Measurements from ENCODE around the gene COQ6. TPM values are rescaled to one million over a fixed set of nuclear protein-coding genes. Genes with fewer than 3 reads are reported as not detected.

Gene COQ6
- total RNA-seq, 1 experiment from 2014 or later, result 12.0 TPM

DNA sequence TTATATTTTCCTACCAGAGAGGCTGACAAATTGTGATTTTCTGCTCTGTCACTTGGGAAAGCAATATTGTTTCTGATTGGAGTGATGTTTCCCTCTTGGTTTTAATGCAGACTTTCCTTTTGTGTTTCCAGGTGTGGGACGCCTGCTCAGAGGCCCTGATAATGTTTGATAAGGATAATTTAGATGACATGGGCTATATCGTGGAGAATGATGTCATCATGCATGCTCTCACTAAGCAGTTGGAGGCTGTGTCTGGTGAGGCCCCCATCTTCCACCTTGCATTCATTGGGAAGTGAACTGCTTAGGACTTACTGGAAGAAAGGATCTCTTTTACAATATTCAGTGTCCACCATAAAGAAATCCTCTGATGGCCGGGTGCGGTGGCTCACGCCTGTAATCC lies 5.6 kb downstream of the COQ6 start:
- H3K79me1 ChIP-seq (ENCODE audit: insufficient read depth, low read depth, low read length, poor library complexity, severe bottlenecking), result no peaks in the 10 kb centered on the region
- no peak overlapping the region for H4K91ac ChIP-seq (ENCODE audit: insufficient read length, low read depth, low read length)
- Mint-ChIP-seq H3K36me3 (ENCODE audit: insufficient read depth in 1 of 3, low read depth in 3 of 3) (peaks cover 7 to 48% (median 40%) of the 10 kb centered on the region in 3 experiments; a peak in 5 of 7 replicates), H3K27ac (no peak overlapping the region), H3K4me1 (peaks cover 3 to 9% of the 10 kb centered on the region in 2 experiments; a peak in 3 of 4 replicates), H3K27me3 (ENCODE audit: low read depth) (no peaks in the 10 kb centered on the region), H3K9me3 (no peaks in the 10 kb centered on the region), H3K4me3 (no peak overlapping the region)
- no peaks in the 10 kb centered on the region for H3K79me2 ChIP-seq (ENCODE audit: insufficient read depth, low read length)
- H3K14ac ChIP-seq (ENCODE audit: insufficient read depth, low read length), result no peak overlapping the region
- H2BK120ac ChIP-seq (ENCODE audit: low read depth, low read length, poor library complexity, severe bottlenecking), result no peak overlapping the region
- H2BK15ac ChIP-seq (ENCODE audit: low read depth, low read length), result no peak overlapping the region
- H4K20me1 ChIP-seq (ENCODE audit: control insufficient read depth, insufficient read depth, insufficient read length), result no peaks in the 10 kb centered on the region
- no peak overlapping the region for H3K9ac ChIP-seq (ENCODE audit: extremely low read depth, insufficient read length, low read length)
- no peaks in the 10 kb centered on the region for H3K4me1 ChIP-seq (ENCODE audit: insufficient read depth, low read length)
- TF ChIP-seq, protein P1, sequence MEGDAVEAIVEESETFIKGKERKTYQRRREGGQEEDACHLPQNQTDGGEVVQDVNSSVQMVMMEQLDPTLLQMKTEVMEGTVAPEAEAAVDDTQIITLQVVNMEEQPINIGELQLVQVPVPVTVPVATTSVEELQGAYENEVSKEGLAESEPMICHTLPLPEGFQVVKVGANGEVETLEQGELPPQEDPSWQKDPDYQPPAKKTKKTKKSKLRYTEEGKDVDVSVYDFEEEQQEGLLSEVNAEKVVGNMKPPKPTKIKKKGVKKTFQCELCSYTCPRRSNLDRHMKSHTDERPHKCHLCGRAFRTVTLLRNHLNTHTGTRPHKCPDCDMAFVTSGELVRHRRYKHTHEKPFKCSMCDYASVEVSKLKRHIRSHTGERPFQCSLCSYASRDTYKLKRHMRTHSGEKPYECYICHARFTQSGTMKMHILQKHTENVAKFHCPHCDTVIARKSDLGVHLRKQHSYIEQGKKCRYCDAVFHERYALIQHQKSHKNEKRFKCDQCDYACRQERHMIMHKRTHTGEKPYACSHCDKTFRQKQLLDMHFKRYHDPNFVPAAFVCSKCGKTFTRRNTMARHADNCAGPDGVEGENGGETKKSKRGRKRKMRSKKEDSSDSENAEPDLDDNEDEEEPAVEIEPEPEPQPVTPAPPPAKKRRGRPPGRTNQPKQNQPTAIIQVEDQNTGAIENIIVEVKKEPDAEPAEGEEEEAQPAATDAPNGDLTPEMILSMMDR (conservative IDR thresholded peaks at IDR 0.05), result no peak
- no peak overlapping the region for H2BK5ac ChIP-seq (ENCODE audit: insufficient read length, low read length)
- H2BK20ac ChIP-seq (ENCODE audit: low read depth, low read length, poor library complexity, severe bottlenecking), result no peak overlapping the region
- H3K27me3 ChIP-seq (ENCODE audit: insufficient read depth, low read length), result no peaks in the 10 kb centered on the region
- no peaks in the 10 kb centered on the region for H3K23me2 ChIP-seq (ENCODE audit: insufficient read length, low read depth, low read length, poor library complexity, severe bottlenecking)
- no CpG with 5 or more reads among the region's 5 CpGs for WGBS (ENCODE audit: extremely low coverage, insufficient read length, low lambda C conversion rate)
- no peaks in the 10 kb centered on the region for H3K9me3 ChIP-seq (ENCODE audit: control insufficient read depth, low read depth, low read length)
- H2AFZ ChIP-seq (ENCODE audit: low read length), result no peak overlapping the region
- no peak overlapping the region for H2AK5ac ChIP-seq (ENCODE audit: insufficient read length, low read length)
- H3T11ph ChIP-seq (ENCODE audit: low read length), result no peak overlapping the region
- no peak overlapping the region for H2BK12ac ChIP-seq (ENCODE audit: insufficient read length, low read depth, low read length)
- H3K18ac ChIP-seq (ENCODE audit: insufficient read length, low read depth, low read length), result no peak overlapping the region
- H3K4me2 ChIP-seq (ENCODE audit: insufficient read depth, insufficient read length, low read length), result no peak overlapping the region
- no peak overlapping the region for H4K5ac ChIP-seq (ENCODE audit: insufficient read length, low read depth, low read length)
- no peak for DNase-seq
- no peak overlapping the region for H3K23ac ChIP-seq (ENCODE audit: insufficient read length, low read depth, low read length)
- H3K56ac ChIP-seq (ENCODE audit: insufficient read length, low read depth, low read length), result no peak overlapping the region
- H4K8ac ChIP-seq (replicated peaks; ENCODE audit: insufficient read length, low read depth, low read length), result no peak overlapping the region
- H3K27ac ChIP-seq (ENCODE audit: insufficient read length, low read depth, low read length), result no peak overlapping the region
- no peak overlapping the region for H3K4ac ChIP-seq (ENCODE audit: low read depth, low read length)
